H1 (cell line): ENCODE measurements around the gene LRRC26. TPM values are rescaled to one million over a fixed set of nuclear protein-coding genes. Genes with fewer than 3 reads are reported as not detected.

Experiments
- CTCF ChIA-PET: fragments of 300-600 bp; sonication (Branson Sonifier 250); formaldehyde crosslinking; loops from one replicate; lab custom pipeline; 2021; ENCODE audit not compliant: partially characterized antibody; lab: Charles Lee
- POLR2A ChIA-PET: fragments of 300-600 bp; sonication (Branson Sonifier 250); formaldehyde crosslinking; loops from one replicate; lab custom pipeline; 2021; ENCODE audit warnings: inconsistent platforms; ENCODE audit not compliant: partially characterized antibody; lab: Charles Lee
- DNase-seq, 2 experiments: peaks; one replicate each; pipeline versions ENCODE4 v3.0.0 to v3.0.0-alpha.2; 2010 to 2022; ENCODE audit warnings: low spot score in 2 of 2, low read depth in 1 of 2, mixed read lengths in 1 of 2
- FAIRE-seq: peaks from 2 replicates; lab custom pipeline; 2011; peaks lifted over from hg19 to GRCh38; lab: Jason Lieb, UNC
- H2AFZ ChIP-seq: 2 replicates; pipeline ENCODE4 v1.8.1; 2012; ENCODE audit warnings: low read length, inconsistent platforms
- H2AK5ac ChIP-seq: 2 replicates; pipeline ENCODE4 v1.6.1; 2013; ENCODE audit warnings: low read depth, low read length
- H2BK120ac ChIP-seq: replicated peaks from 2 replicates; pipeline ENCODE3; 2013; ENCODE audit warnings: low read depth, low read length, inconsistent platforms
- H2BK12ac ChIP-seq: 2 replicates; pipeline ENCODE4 v1.6.1; 2013; ENCODE audit warnings: low read depth, low read length
- H2BK15ac ChIP-seq: 2 replicates; pipeline ENCODE4 v1.6.1; 2013; ENCODE audit warnings: low read length
- H2BK20ac ChIP-seq: 2 replicates; pipeline ENCODE4 v1.6.1; 2013; ENCODE audit warnings: low read length
- H2BK5ac ChIP-seq: 2 replicates; pipeline ENCODE4 v1.6.1; 2013; ENCODE audit warnings: low read depth, low read length
- H3K14ac ChIP-seq: 2 replicates; pipeline ENCODE4 v1.6.1; 2013; ENCODE audit warnings: inconsistent platforms; ENCODE audit not compliant: insufficient read length
- H3K18ac ChIP-seq: 2 replicates; pipeline ENCODE4 v1.6.1; 2013; ENCODE audit warnings: low read length; ENCODE audit errors: extremely low read depth
- H3K23ac ChIP-seq: 2 replicates; pipeline ENCODE4 v1.6.1; 2013; ENCODE audit warnings: inconsistent platforms; ENCODE audit not compliant: insufficient read length
- H3K23me2 ChIP-seq: 2 replicates; pipeline ENCODE4 v1.6.1; 2013; ENCODE audit warnings: low read depth, low read length
- H3K27ac ChIP-seq: 2 replicates; pipeline ENCODE4 v1.6.1; 2011; ENCODE audit warnings: low read depth, low read length, inconsistent platforms
- H3K27me3 ChIP-seq, 4 experiments: replicated peaks in 1 of 4; 1 replicate in 1 of 4; 2 replicates in 3 of 4; pipeline versions ENCODE4 v1.6.1 to v1.8.1; 2011 to 2013; ENCODE audit warnings: low read length in 3 of 4, mild to moderate bottlenecking in 3 of 4, inconsistent platforms in 2 of 4, mixed read lengths in 2 of 4, moderate library complexity in 1 of 4; ENCODE audit not compliant: control insufficient read depth in 3 of 4, insufficient read depth in 3 of 4; ENCODE audit errors: extremely low read depth in 1 of 4
- H3K36me3 ChIP-seq, 4 experiments: 2 replicates each; pipeline versions ENCODE4 v1.6.1 to v1.8.1; 2011 to 2013; ENCODE audit warnings: mild to moderate bottlenecking in 4 of 4, low read length in 3 of 4, moderate library complexity in 2 of 4, control low read depth in 1 of 4, inconsistent platforms in 1 of 4; ENCODE audit not compliant: insufficient read depth in 4 of 4, control insufficient read depth in 2 of 4
- H3K4ac ChIP-seq: replicated peaks from 2 replicates; pipeline ENCODE3; 2013; ENCODE audit warnings: low read length, low read depth, mixed read lengths, inconsistent platforms; ENCODE audit not compliant: insufficient read length
- H3K4me1 ChIP-seq, 4 experiments: replicated peaks in 1 of 4; 1 replicate in 1 of 4; 2 replicates in 3 of 4; pipeline versions ENCODE4 v1.6.1 to v1.8.1; 2011 to 2013; ENCODE audit warnings: low read length in 3 of 4, inconsistent platforms in 2 of 4, mixed read lengths in 1 of 4; ENCODE audit not compliant: insufficient read depth in 4 of 4, control insufficient read depth in 3 of 4
- H3K4me2 ChIP-seq, 2 experiments: 2 replicates each; pipeline versions ENCODE4 v1.6.1 to v1.8.1; 2011 to 2013; ENCODE audit warnings: low read depth in 2 of 2, low read length in 2 of 2, control low read depth in 1 of 2, inconsistent platforms in 1 of 2, mild to moderate bottlenecking in 1 of 2; ENCODE audit not compliant: insufficient read depth in 1 of 2
- H3K4me3 ChIP-seq, 4 experiments: fragments of 200-600, 300-600 bp in 1 of 4; sonication (generic), shearing (Covaris generic), sonication (Bioruptor Twin) in 1 of 4; 2 replicates each; pipeline versions ENCODE4 v1.5.1 to v1.8.1; 2011 to 2016; ENCODE audit warnings: low read length in 4 of 4, low read depth in 3 of 4, control low read depth in 2 of 4, inconsistent platforms in 2 of 4, mild to moderate bottlenecking in 2 of 4, mixed read lengths in 1 of 4, moderate library complexity in 1 of 4; ENCODE audit not compliant: insufficient read depth in 2 of 4; ENCODE audit errors: extremely low read depth in 1 of 4
- H3K56ac ChIP-seq: replicated peaks from 2 replicates; pipeline ENCODE3; 2013; ENCODE audit warnings: low read depth, mild to moderate bottlenecking, mixed read lengths, low read length, inconsistent platforms; ENCODE audit not compliant: insufficient read length
- H3K79me1 ChIP-seq: 2 replicates; pipeline ENCODE4 v1.6.1; 2013; ENCODE audit warnings: low read depth, low read length, control low read depth
- H3K79me2 ChIP-seq, 2 experiments: 2 replicates each; pipeline versions ENCODE4 v1.6.1 to v1.8.1; 2012 to 2013; ENCODE audit warnings: low read length in 2 of 2, mild to moderate bottlenecking in 2 of 2, inconsistent platforms in 1 of 2; ENCODE audit not compliant: insufficient read depth in 2 of 2, control insufficient read depth in 1 of 2
- H3K9ac ChIP-seq, 4 experiments: replicated peaks in 1 of 4; 1 replicate in 1 of 4; 2 replicates in 3 of 4; pipeline versions ENCODE4 v1.6.1 to v1.8.1; 2011 to 2013; ENCODE audit warnings: low read depth in 3 of 4, low read length in 3 of 4, control low read depth in 2 of 4, mild to moderate bottlenecking in 2 of 4, moderate library complexity in 2 of 4, inconsistent platforms in 1 of 4; ENCODE audit errors: extremely low read depth in 1 of 4
- H3K9me3 ChIP-seq, 2 experiments: 2 replicates each; pipeline versions ENCODE4 v1.6.1 to v1.8.1; 2012 to 2013; ENCODE audit warnings: mild to moderate bottlenecking in 2 of 2, moderate library complexity in 2 of 2, control low read depth in 1 of 2, inconsistent platforms in 1 of 2, low read depth in 1 of 2, low read length in 1 of 2, mixed read lengths in 1 of 2; ENCODE audit not compliant: insufficient read depth in 2 of 2
- H4K20me1 ChIP-seq, 2 experiments: replicated peaks in 1 of 2; 2 replicates each; pipeline versions ENCODE3 to v1.8.1; 2011 to 2013; ENCODE audit warnings: inconsistent platforms in 2 of 2, low read length in 2 of 2, mild to moderate bottlenecking in 1 of 2; ENCODE audit not compliant: insufficient read depth in 2 of 2, control insufficient read depth in 1 of 2
- H4K5ac ChIP-seq: 2 replicates; pipeline ENCODE4 v1.6.1; 2013; ENCODE audit warnings: low read length, low read depth, mixed read lengths, inconsistent platforms; ENCODE audit not compliant: insufficient read length
- H4K8ac ChIP-seq: 2 replicates; pipeline ENCODE4 v1.8.0; 2013; ENCODE audit warnings: mild to moderate bottlenecking, moderate library complexity, low read length, inconsistent platforms; ENCODE audit not compliant: insufficient read depth; ENCODE audit errors: extremely low read depth
- H4K91ac ChIP-seq: replicated peaks from 2 replicates; pipeline ENCODE3; 2013; ENCODE audit warnings: low read length, mixed read lengths, inconsistent platforms; ENCODE audit not compliant: insufficient read length
- E2F6 ChIP-seq: IDR thresholded peaks from 2 replicates; pipeline ENCODE4 v1.6.1; 2012; ENCODE audit warnings: inconsistent platforms
- EZH2 ChIP-seq: fragments of 200-600 bp; sonication (generic); IDR thresholded peaks from 2 replicates; pipeline ENCODE4 v1.7.1; 2012; ENCODE audit warnings: low read depth, mild to moderate bottlenecking, moderate library complexity, low read length, inconsistent platforms; ENCODE audit not compliant: severe bottlenecking
- KDM4A ChIP-seq: IDR thresholded peaks from one replicate; pipeline ENCODE4 v1.7.1; 2012; ENCODE audit warnings: low read depth, mild to moderate bottlenecking, moderate library complexity, low read length, inconsistent platforms; ENCODE audit not compliant: severe bottlenecking
- MAX ChIP-seq: IDR thresholded peaks from 2 replicates; pipeline ENCODE4 v1.6.1; 2012; ENCODE audit warnings: inconsistent platforms
- NRF1 ChIP-seq: IDR thresholded peaks from 2 replicates; pipeline ENCODE4 v1.6.1; 2011; ENCODE audit warnings: mild to moderate bottlenecking, low read depth, low read length, improper control_type of control experiment
- RAD21 ChIP-seq, 2 experiments: IDR thresholded peaks in 1 of 2; conservative IDR thresholded peaks in 1 of 2; 2 replicates each; pipeline ENCODE4 v1.6.1; 2011; ENCODE audit warnings: low read depth in 2 of 2, low read length in 2 of 2, improper control_type of control experiment in 1 of 2, inconsistent platforms in 1 of 2, mild to moderate bottlenecking in 1 of 2, moderate library complexity in 1 of 2
- SAP30 ChIP-seq: fragments of 300-600 bp; sonication (generic); IDR thresholded peaks from 2 replicates; pipeline ENCODE4 v1.7.1; 2012; ENCODE audit warnings: low read length, moderate library complexity, mild to moderate bottlenecking, inconsistent platforms; ENCODE audit not compliant: insufficient read depth, insufficient replicate concordance
- SP4 ChIP-seq: IDR thresholded peaks from 2 replicates; pipeline ENCODE4 v1.6.1; 2012; ENCODE audit warnings: low read length, inconsistent platforms
- TAF1 ChIP-seq: IDR thresholded peaks from 2 replicates; pipeline ENCODE4 v1.6.1; 2011; ENCODE audit warnings: mild to moderate bottlenecking, low read depth, low read length
- TBP ChIP-seq: IDR thresholded peaks from 2 replicates; pipeline ENCODE4 v1.6.1; 2011; ENCODE audit warnings: low read depth, low read length, improper control_type of control experiment
- TCF12 ChIP-seq: IDR thresholded peaks from 2 replicates; pipeline ENCODE4 v1.6.1; 2011; ENCODE audit warnings: low read depth, mild to moderate bottlenecking, low read length
- WGBS, 2 experiments: shearing (Covaris generic) in 1 of 2; methylation state at CpG; one replicate each; pipeline versions ENCODE4 v1.1.6 to v1.1.7; 2013 to 2015; ENCODE audit warnings: low lambda C conversion rate in 2 of 2, mixed read lengths in 2 of 2, inconsistent platforms in 1 of 2, low coverage in 1 of 2, missing lambda C conversion rate in 1 of 2; ENCODE audit not compliant: insufficient replicate concordance in 2 of 2, insufficient coverage in 1 of 2, insufficient read length in 1 of 2; ENCODE audit errors: extremely low coverage in 1 of 2, missing lambda C conversion rate in 1 of 2; 5-methylcytosine and 5-hydroxymethylcytosine counted together
- polyA plus RNA-seq, 7 experiments: library from polyadenylated mRNA; depleted of rRNA in 3 of 7; stranded (reverse) in 5 of 7; unstranded in 2 of 7; fragments of >200 nt in 5 of 7; fragments of 200-250 nt in 2 of 7; gene quantifications; 1 replicate in 5 of 7; 2 replicates in 1 of 7; 4 replicates in 1 of 7; pipeline versions ENCODE4 v1.2.1 to v1.2.3, GENCODE V29; 2011 to 2013; ENCODE audit warnings: missing spikeins in 2 of 7, mixed read lengths in 2 of 7
- total RNA-seq: library from RNA; stranded (reverse); fragmentation: NEBNext Ultra II Directional; extraction: Animal tissue kit (Norgen Biotek cat#: 25700); gene quantifications from 2 replicates; pipeline ENCODE4 v1.2.1, GENCODE V29; 2021

The LRRC26 gene
- total and polyA plus RNA-seq, 2 of the 8 experiments (the other 6 are each of a cell fraction or from before 2014, with no cell fraction given) = 0.34 to 0.85 TPM

- CTCF ChIA-PET = interaction anchor here (0.9 to 2.2 kb wide), 5 partner anchors 11 to 139 kb away, joined by 3 to 5 read pairs (median 3); a partner anchor contains a TSS
- TF ChIP-seq RAD21 (IDR thresholded peaks at IDR 0.05 in 1 of 2, conservative IDR thresholded peaks at IDR 0.05 in 1 of 2; ENCODE audit: low read depth in 2 of 2, low read length in 2 of 2) (no peak), KDM4A (no peak), SAP30 (no peak), NRF1 (no peak), SP4 (no peak), TAF1 (no peak), TBP (no peak), MAX (peak; percentile 24), EZH2 (peak; percentile 79), E2F6 (0 out of 2 replicates have a peak, but pooled peaks have one; percentile 27), TCF12 (no peak)
Observed at GRCh38 chr9:137168573-137168903, 1.3 kb downstream of the LRRC26 start.

More at GRCh38 chr9:137168573-137168903, 1.3 kb downstream of the LRRC26 start:
- no peak overlapping the region for H4K5ac ChIP-seq
- no peak overlapping the region for H3K56ac ChIP-seq
- peaks cover 15% of the 10 kb centered on the region; the same call in 1 of the 2 replicates for H3K23me2 ChIP-seq
- peak in 1 of 2 experiments; percentile 64 for DNase-seq
- peaks cover 0 to 13% of the 10 kb centered on the region in 2 experiments for H4K20me1 ChIP-seq
- no peak overlapping the region for H3K27ac ChIP-seq
- H3K18ac ChIP-seq = no peak overlapping the region
- no peak overlapping the region for H2BK20ac ChIP-seq
- H3K79me2 ChIP-seq = no peaks in the 10 kb centered on the region
- H3K4me3 ChIP-seq = peak overlapping the region; percentile 35 to 65 (median 49); a peak in 7 of 8 replicates
- no peaks in the 10 kb centered on the region; the same call in 1 of the 2 replicates for H3K79me1 ChIP-seq
- 0% methylated on average over 16 of the region's 36 CpGs; no CpG with 5 or more reads in 1 of the 2 experiments for WGBS, 2 experiments
- H3K27me3 ChIP-seq = peaks cover 43 to 90% (median 74%) of the 10 kb centered on the region in 4 experiments
- H3K23ac ChIP-seq = no peak overlapping the region
- POLR2A ChIA-PET = interaction anchor here (0.6 to 3.0 kb wide), 9 partner anchors 11 to 98 kb away, joined by 3 to 14 read pairs (median 4); partner anchors contain the start of gene TUBB4B
- no peaks in the 10 kb centered on the region; a peak in 1 of 8 replicates for H3K36me3 ChIP-seq
- H3K14ac ChIP-seq = no peak overlapping the region
- no peak overlapping the region for H3K9ac ChIP-seq
- no peak overlapping the region for H2BK12ac ChIP-seq
- no peak overlapping the region for H4K8ac ChIP-seq
- no peak overlapping the region for H3K4ac ChIP-seq
- H2BK5ac ChIP-seq = no peak overlapping the region
- H2BK120ac ChIP-seq = no peak overlapping the region
- no peak overlapping the region for H2BK15ac ChIP-seq
- H2AFZ ChIP-seq = no peak overlapping the region
- no peaks in the 10 kb centered on the region for H3K9me3 ChIP-seq
- no peak overlapping the region for H2AK5ac ChIP-seq
- no peak overlapping the region for H4K91ac ChIP-seq
- peaks cover 0 to 16% (median 11%) of the 10 kb centered on the region in 4 experiments; a peak in 6 of 7 replicates for H3K4me1 ChIP-seq
- FAIRE-seq = no peak
- H3K4me2 ChIP-seq = peak overlapping the region; percentile 68 to 96
